Inflammatory macrophage (primary cell): ENCODE measurements around the gene BOD1.

Experiments
- DNase-seq, 2 donors: peaks; one replicate each; pipeline ENCODE4 v3.0.0-alpha.2; 2020 to 2022
- total RNA-seq, 18 experiments: gene quantifications; one replicate each; lab custom pipeline; 2026; ENCODE audit warnings: mixed read lengths in 6 of 18, inconsistent platforms in 2 of 18; lab: John Stamatoyannopoulos, UW

BOD1 gene
- total RNA-seq: 7.1 to 21.9 (median 18.1) reads per million in 18 experiments

- DNase-seq: peak; percentile 99 to 100
Observed at GRCh38 chr5:173616577-173617118, at the start of gene BOD1. Gene BOD1, minus strand, starts transcription at chr5:173616650. Its CDS starts 214 bp downstream, at chr5:173616436.

- no peak for DNase-seq
Observed at GRCh38 chr5:173665326-173665725, 48.9 kb upstream of the BOD1 start.

- peak; percentile 80 to 83 for DNase-seq
Observed at GRCh38 chr5:173664154-173664526, 47.7 kb upstream of the BOD1 start.

- no peak for DNase-seq
Observed at GRCh38 chr5:173663352-173664153, 47.1 kb upstream of the BOD1 start.

DNA sequence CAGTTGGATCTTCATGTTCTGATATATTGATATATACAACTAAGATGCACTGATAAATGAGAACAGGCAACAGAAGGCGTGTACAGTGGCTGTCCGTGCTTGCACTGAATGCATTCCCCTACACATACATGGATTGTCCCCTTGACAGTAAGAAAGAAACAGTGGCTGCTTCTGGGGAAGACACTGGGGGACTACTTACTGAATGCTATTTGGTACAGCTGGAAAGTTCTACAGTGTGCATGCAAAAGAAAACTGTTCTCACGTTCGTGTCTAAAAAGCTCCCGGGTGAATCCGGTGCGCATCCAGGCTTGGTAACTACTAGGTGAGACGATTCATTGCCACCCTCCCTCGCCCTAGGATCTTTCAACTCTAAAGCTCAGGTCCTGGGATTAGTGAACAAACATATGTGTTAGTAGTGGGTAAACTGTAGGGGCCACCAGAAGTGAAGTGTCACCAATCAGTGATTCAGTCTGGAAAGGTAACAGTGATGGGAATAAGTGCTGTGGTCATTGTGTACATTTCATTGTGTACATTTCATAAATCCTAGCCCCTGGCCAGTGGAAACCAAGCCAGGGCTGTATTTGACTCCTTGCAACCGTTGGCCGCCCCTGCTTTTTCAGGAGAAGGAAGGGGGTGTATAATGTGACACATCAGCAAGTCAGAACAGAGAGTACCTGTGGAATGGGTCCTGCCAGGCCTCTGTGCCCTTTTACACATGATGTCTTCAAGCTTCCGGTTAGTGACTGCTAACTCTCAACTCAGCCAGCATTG lies 46.3 kb upstream of the BOD1 start:
- DNase-seq: no peak

- no peak for DNase-seq
Observed at GRCh38 chr5:173660481-173661280, 44.2 kb upstream of the BOD1 start.

DNA sequence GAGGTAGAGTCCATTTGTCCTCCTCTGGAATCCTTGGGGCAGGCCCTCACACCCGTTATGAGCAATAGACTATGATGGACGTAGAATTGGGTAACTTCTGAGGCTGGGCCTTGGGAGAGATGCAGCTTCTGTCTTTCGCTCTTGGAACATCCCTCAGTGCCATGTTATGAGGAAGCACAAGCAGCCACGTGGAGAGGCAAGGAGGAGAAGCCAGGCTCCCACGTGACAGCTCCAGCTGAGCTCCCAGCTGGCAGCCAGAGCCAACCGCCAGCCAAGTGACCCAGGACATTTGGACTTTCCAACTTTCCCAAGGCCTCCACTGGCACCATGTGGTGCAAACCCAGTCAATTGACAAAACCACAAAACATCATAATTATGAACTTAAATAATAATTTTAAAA lies 43.0 kb upstream of the BOD1 start:
- peak in 1 of 2 donors; percentile 38 for DNase-seq

- peak; percentile 28 to 55 for DNase-seq
Observed at GRCh38 chr5:173657741-173658356, 41.4 kb upstream of the BOD1 start.

GRCh38 chr5:173655196-173655797 lies 38.8 kb upstream of the BOD1 start:
- no peak for DNase-seq

DNA sequence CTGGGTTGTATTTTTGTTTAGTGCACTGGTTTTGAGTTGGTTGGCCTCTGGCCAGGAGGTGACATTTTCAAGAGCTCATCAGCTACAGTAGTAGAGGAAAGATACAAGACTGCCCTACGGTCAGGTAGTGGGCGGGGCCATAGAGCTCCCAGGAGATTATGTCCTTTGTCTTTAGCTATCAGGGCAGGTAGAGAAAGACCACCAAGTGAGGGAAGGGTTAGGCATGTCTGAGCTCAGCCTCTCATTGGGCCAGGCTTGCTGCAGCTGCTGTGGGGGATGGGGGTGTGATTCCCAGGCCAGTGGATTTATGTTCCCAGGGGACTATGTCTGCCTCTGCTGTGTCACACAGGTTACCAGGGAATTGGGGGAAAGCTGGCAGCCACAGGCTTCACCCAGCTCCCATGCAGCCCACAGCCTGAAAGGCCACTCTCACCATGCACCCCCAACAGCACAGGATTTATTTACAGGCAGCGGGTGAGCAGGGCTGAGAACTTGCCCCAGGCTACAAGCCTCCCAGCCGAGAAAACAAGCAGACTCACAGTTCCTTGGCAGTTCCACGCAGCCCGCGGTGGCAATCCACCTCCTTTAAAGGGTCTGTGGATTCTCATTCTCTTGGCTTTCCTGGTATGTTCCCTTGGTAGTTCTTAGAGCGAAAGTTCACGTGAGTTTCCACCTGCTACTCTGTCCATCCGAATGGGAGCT lies 37.5 kb upstream of the BOD1 start:
- no peak for DNase-seq

- DNase-seq: no peak
Observed at GRCh38 chr5:173648308-173648866, 31.9 kb upstream of the BOD1 start.

DNA sequence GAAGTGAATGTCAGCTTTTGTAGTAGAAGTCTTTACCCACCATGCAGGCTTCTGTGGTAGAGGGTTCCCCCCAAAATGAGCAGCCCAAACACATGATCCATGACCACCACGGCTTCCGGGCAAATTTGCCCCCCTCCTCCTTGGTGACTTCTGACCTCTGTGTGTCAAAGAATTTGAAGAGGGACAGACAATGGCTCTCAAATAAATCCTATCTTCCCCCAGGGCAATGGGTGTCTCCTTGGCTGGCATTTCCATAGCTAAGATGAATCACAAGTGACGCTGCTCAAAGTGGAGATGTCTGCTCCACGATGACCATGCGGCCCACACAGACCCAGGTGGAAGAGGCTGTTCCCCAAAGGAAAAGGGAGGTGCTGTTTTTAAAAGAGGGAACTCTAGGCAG lies 30.2 kb upstream of the BOD1 start:
- no peak for DNase-seq

DNA sequence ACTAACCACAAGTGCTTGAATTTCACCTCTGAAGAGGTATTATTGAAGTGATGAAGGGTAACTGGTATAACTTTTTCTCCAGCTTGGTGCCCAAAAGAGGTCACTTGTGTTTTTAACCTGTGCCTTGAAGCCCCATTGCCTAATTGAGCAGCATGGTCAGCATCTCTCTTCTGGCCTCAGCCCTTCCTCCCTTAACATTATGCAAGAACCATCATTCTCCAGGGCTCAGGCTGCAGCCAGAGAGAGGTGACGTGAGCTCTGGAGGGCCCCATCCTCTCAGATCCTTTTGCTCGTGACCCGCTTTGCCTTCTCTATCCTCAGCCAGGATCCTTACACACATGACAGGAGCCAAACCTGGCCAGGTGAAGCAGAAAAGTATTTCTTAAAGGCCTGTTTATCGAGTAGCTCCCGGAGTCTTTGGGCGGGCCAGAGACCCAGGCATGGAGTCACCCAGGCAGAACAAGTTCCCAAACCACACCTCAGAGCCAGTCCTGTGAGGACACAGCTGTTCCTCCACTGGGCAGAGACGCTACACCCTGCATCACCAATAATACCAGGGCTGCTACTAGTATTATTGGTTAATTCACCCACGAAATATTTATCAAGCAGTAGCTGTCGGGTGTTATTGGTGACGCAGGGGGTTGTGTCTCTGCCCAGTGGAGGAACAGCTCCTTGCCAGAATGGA lies 29.6 kb upstream of the BOD1 start:
- DNase-seq: no peak

- no peak for DNase-seq
Observed at GRCh38 chr5:173645437-173645807, 29.0 kb upstream of the BOD1 start.

- peak; percentile 18 to 25 for DNase-seq
Observed at GRCh38 chr5:173644673-173645436, 28.4 kb upstream of the BOD1 start.

GRCh38 chr5:173643964-173644363 lies 27.5 kb upstream of the BOD1 start:
- DNase-seq: peak; percentile 22 to 67

GRCh38 chr5:173642895-173643481 lies 26.5 kb upstream of the BOD1 start:
- no peak for DNase-seq

DNA sequence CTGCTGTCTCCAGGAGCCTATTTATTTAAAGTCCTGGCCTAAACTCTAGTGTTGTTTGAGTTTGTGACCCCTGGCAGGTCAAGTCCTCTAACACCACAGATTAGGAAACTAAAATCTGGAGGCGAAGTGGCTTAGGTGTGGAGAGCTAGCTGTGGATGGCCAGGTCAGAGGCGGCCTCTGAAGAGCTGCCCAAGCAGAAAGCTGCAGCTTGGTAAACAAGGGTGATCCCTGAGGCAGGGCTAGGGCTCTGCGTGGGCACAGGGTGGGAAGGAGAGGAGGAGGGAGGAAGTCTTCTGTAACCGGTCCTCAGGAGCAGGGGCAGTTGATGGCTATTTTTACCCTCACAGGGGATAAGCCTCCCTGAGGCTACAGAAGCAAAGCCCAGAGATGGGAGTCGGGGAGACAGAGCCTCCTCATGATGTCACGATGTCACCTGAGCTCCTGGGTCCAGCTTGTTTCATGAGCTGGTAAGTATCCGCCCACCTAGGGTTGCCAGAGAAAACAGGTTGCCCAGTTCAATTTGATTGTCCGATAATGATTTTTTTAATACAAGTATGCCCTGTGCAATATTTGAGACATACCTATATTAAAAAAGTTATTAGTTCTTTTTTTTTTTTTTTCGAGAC lies 25.9 kb upstream of the BOD1 start:
- DNase-seq: no peak
